T-helper 17 cell (primary cell): ENCODE measurements around the gene APOA4. TPM values are rescaled to one million over a fixed set of nuclear protein-coding genes. Genes with fewer than 3 reads are reported as not detected.

Source experiments
- ATAC-seq: fragments of 150-1000 bp; cut with Tn5 transposase; 2 replicates; pipeline ENCODE4 v1.10.0; 2021; ENCODE audit warnings: mild to moderate bottlenecking, moderate library complexity
- DNase-seq, 3 donors: peaks; one replicate each; pipeline versions ENCODE4 v3.0.0 to v3.0.0-alpha.2; 2020 to 2021
- H3K9me3 ChIP-seq: one replicate; pipeline ENCODE4 v1.7.0; 2013; ENCODE audit warnings: low read length, mild to moderate bottlenecking; ENCODE audit not compliant: control insufficient read depth, poor library complexity, severe bottlenecking
- H3K27ac Mint-ChIP-seq: one replicate; pipeline ENCODE4 v1.8.0; 2022; ENCODE audit warnings: mild to moderate bottlenecking, moderate library complexity, mixed read lengths
- H3K27me3 Mint-ChIP-seq: one replicate; pipeline ENCODE4 v1.8.0; 2022; ENCODE audit warnings: mixed read lengths
- H3K36me3 Mint-ChIP-seq: one replicate; pipeline ENCODE4 v1.8.0; 2022; ENCODE audit warnings: low read depth, mixed read lengths
- H3K4me1 Mint-ChIP-seq: one replicate; pipeline ENCODE4 v1.8.0; 2022; ENCODE audit warnings: mild to moderate bottlenecking, mixed read lengths
- H3K4me3 Mint-ChIP-seq: one replicate; pipeline ENCODE4 v1.8.0; 2022; ENCODE audit warnings: mild to moderate bottlenecking, moderate library complexity, mixed read lengths
- total RNA-seq, 4 donors: library from RNA in 2 of 4; stranded (reverse) in 2 of 4; gene quantifications; one replicate each; pipeline ENCODE4 v1.2.3 and lab custom pipeline; 2022 to 2026

The APOA4 gene
- total RNA-seq (not detected), total RNA-seq (lab: John Stamatoyannopoulos, UW) (0 to 0.12 reads per million in 2 donors)

GRCh38 chr11:116823031-116823843 is at the start of gene APOA4:
APOA4 (minus strand) TSS chr11:116823304; CDS start chr11:116823191, 113 bp downstream.
- Mint-ChIP-seq H3K27me3 (no peaks in the 10 kb centered on the region), H3K36me3 (no peaks in the 10 kb centered on the region), H3K27ac (no peak within 1 kb of the TSS), H3K4me1 (no peaks in the 10 kb centered on the region), H3K4me3 (no peak within 1 kb of the TSS)
- DNase-seq, result no peak
- ATAC-seq, result no peak
- H3K9me3 ChIP-seq, result no peaks in the 10 kb centered on the region

DNA sequence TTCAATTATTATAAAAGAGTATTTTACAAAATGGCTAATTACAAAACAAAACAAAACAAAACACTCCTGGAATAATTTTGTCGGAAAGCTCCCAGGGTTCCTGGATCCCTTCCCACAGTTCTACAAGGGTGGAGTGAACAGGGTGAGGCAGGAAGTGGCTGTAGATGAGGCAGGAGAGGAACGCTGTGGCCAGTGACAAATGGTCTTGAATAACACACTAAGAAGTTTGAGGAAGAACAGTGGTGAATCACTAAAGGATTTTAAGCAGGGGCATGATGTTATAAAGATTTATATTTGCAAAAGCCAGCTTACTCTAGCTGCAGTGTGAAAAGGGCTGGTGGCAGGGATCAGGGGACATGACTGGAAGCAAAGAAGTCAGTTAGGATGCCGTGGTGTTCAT is 48.1 kb upstream of the APOA4 start:
- no peaks in the 10 kb centered on the region for H3K9me3 ChIP-seq
- Mint-ChIP-seq H3K27me3 (no peaks in the 10 kb centered on the region), H3K36me3 (peaks cover 14% of the 10 kb centered on the region), H3K27ac (peak overlapping the region; percentile 89), H3K4me1 (peaks cover 6% of the 10 kb centered on the region), H3K4me3 (peak overlapping the region; percentile 45)
- DNase-seq (no peak), ATAC-seq (no peak)

- Mint-ChIP-seq H3K27ac (peak overlapping the region; percentile 63), H3K4me3 (no peak overlapping the region), H3K4me1 (peaks cover 11% of the 10 kb centered on the region), H3K27me3 (no peaks in the 10 kb centered on the region), H3K36me3 (peaks cover 16% of the 10 kb centered on the region)
- DNase-seq, result no peak
- no peaks in the 10 kb centered on the region for H3K9me3 ChIP-seq
- no peak for ATAC-seq
Observed at GRCh38 chr11:116870054-116870453, 47.0 kb upstream of the APOA4 start.

DNA sequence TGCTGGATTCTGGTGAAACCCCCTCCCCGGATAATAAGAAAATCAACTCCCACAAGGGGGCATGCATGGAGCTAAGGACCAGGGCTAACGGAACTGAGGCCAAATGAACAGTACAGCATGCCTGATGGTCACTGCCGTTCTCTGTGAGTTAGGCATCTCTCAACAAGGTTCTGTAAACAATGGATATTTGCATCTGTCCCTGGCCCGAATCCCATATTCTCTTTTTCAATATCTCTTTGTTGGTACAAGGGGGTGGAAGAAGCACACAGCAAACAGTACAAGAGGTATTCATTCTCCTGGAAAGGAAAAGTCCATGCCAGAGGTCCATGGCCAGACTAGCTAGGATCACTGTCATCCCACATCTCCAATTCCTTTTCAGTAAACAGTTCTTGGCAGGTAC is 46.5 kb upstream of the APOA4 start:
- DNase-seq (no peak), ATAC-seq (no peak)
- H3K9me3 ChIP-seq, result no peaks in the 10 kb centered on the region
- Mint-ChIP-seq H3K27me3 (no peaks in the 10 kb centered on the region), H3K4me3 (no peak overlapping the region), H3K4me1 (peaks cover 11% of the 10 kb centered on the region), H3K36me3 (peaks cover 16% of the 10 kb centered on the region), H3K27ac (peak overlapping the region; percentile 63)

DNA sequence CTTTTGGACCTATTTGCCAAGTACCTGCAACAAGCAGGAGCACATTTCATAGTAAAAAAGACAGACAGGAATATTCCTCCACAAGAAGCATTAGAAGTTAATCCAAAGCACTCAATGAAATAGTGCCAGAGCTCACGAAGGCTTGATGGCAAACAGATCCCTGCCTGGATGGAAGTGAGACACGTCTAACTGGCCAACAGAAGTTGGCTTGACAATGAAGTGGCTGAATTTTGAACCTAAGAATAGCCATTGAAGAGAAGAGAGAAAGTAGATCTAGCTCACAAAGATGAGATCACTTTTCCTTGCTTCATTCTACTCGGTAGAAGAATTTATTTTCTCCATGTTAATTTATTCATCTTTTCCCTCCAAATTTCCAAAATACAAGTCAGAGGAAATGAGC is 45.0 kb upstream of the APOA4 start:
- peaks cover 20% of the 10 kb centered on the region for H3K36me3 Mint-ChIP-seq
- H3K4me1 Mint-ChIP-seq, result peaks cover 11% of the 10 kb centered on the region
- ATAC-seq (no peak), DNase-seq (no peak)
- no peak overlapping the region for H3K4me3 Mint-ChIP-seq
- H3K9me3 ChIP-seq, result no peaks in the 10 kb centered on the region
- H3K27me3 Mint-ChIP-seq, result no peaks in the 10 kb centered on the region
- H3K27ac Mint-ChIP-seq, result no peak overlapping the region

GRCh38 chr11:116867619-116868018 is 44.5 kb upstream of the APOA4 start:
- H3K36me3 Mint-ChIP-seq, result peaks cover 20% of the 10 kb centered on the region
- ATAC-seq, result no peak
- H3K27me3 Mint-ChIP-seq, result no peaks in the 10 kb centered on the region
- DNase-seq, result no peak
- H3K4me3 Mint-ChIP-seq, result no peak overlapping the region
- H3K27ac Mint-ChIP-seq, result no peak overlapping the region
- H3K9me3 ChIP-seq, result no peaks in the 10 kb centered on the region
- H3K4me1 Mint-ChIP-seq, result peaks cover 11% of the 10 kb centered on the region

DNA sequence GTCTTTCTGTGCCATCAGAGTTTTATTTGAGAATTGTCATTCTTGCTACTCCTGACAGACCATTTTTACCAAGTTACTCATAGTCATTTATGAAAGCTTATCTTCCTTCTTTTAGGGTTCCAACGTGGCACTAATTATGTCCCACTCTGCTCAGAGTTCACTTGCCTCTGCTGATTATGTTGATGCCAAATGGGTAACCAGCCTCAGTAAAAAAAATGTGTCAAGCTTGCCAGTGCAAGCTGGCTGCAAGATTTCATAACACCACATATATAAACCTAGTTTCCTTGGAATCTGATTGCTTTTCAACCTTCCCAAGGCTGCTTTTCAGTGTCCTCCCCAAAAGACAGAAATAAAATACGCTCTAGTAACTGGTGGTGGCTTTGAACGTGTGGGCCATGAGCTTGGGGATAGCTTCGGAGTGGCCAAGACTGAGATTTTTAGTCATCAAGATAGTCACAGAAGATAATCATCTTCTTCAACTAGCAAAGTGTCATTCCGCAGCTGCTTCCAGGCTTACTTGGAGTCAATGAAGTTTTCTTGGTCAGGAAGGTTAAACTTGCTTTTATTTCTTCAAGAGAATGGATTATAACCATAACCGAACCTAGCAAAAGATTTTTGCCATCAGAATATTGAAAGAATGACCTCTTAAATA is 43.8 kb upstream of the APOA4 start:
- Mint-ChIP-seq H3K27ac (no peak overlapping the region), H3K4me1 (peaks cover 11% of the 10 kb centered on the region), H3K36me3 (peaks cover 20% of the 10 kb centered on the region), H3K4me3 (no peak overlapping the region), H3K27me3 (no peaks in the 10 kb centered on the region)
- ATAC-seq (no peak), DNase-seq (no peak)
- H3K9me3 ChIP-seq, result no peaks in the 10 kb centered on the region

DNA sequence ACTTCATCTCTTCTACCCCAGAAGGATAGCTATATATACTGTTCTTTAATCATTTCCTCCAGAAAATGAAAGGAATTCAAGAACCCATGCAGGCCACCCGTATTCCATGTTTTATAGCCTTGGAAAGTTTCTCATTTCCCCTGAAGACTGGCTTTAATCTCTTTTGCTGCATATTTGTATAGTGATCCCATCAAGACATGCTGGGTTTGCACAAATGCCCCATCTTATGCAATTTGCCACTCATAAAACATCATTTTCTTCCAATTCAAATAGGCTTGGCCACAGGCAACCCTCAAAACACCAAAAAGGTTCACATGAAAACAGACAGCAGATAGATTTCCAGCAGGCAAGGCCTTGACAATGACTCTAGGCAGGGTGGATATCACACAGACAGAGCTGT is 42.6 kb upstream of the APOA4 start:
- H3K9me3 ChIP-seq, result no peaks in the 10 kb centered on the region
- Mint-ChIP-seq H3K27me3 (no peaks in the 10 kb centered on the region), H3K4me1 (peaks cover 9% of the 10 kb centered on the region), H3K4me3 (no peak overlapping the region), H3K36me3 (peaks cover 18% of the 10 kb centered on the region), H3K27ac (peak overlapping the region; percentile 68)
- DNase-seq (no peak), ATAC-seq (no peak)

DNA sequence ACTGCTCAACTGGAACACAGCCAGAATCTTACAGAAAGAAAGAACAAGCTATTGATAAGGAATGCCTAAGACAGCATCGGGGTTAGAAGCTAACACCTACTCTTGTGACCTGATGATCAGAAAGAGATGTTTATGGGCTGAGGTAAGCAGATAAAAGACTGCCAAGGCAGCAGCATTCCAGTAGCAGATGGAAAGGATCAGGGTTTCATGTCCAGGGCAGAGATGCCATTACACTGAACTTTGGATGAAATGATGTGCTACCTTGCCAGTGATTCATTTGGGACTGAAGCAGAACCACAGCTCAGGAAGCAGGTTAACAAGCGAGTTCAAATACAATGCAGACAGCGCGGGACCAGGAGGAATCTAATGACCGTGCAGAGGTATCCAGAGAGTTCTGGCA is 41.4 kb upstream of the APOA4 start:
- Mint-ChIP-seq H3K4me3 (no peak overlapping the region), H3K27ac (no peak overlapping the region), H3K36me3 (peaks cover 17% of the 10 kb centered on the region), H3K27me3 (no peaks in the 10 kb centered on the region), H3K4me1 (peaks cover 9% of the 10 kb centered on the region)
- ATAC-seq, result no peak
- no peak for DNase-seq
- no peaks in the 10 kb centered on the region for H3K9me3 ChIP-seq

GRCh38 chr11:116862951-116863350 is 39.8 kb upstream of the APOA4 start:
- Mint-ChIP-seq H3K27ac (no peak overlapping the region), H3K4me1 (peaks cover 9% of the 10 kb centered on the region), H3K27me3 (no peaks in the 10 kb centered on the region), H3K4me3 (no peak overlapping the region), H3K36me3 (peaks cover 14% of the 10 kb centered on the region)
- ATAC-seq (no peak), DNase-seq (no peak)
- H3K9me3 ChIP-seq, result no peaks in the 10 kb centered on the region

- no peaks in the 10 kb centered on the region for H3K27me3 Mint-ChIP-seq
- H3K9me3 ChIP-seq, result no peaks in the 10 kb centered on the region
- peaks cover 9% of the 10 kb centered on the region for H3K4me1 Mint-ChIP-seq
- no peak for DNase-seq
- H3K27ac Mint-ChIP-seq, result no peak overlapping the region
- ATAC-seq, result no peak
- peaks cover 14% of the 10 kb centered on the region for H3K36me3 Mint-ChIP-seq
- no peak overlapping the region for H3K4me3 Mint-ChIP-seq
Observed at GRCh38 chr11:116862185-116862584, 39.1 kb upstream of the APOA4 start.

DNA sequence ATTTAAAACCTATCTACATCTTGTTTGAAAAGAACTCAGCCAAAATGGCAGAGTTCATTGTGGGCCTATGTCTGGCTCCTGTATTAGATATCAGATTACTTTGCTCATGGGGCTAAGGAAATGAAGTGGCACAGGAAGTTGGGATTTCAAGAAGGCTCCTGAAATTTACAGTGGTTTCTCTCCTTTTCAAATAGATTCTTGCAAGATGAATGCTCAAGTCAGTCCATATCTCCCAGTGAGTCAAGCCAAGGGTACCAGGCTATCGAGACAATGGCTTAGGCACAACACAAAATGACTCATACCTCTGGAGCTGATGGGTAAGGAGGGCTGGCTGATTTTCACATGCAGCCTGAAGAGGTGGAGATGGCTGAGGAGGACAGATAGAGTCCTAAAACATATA is 38.4 kb upstream of the APOA4 start:
- Mint-ChIP-seq H3K36me3 (peaks cover 14% of the 10 kb centered on the region), H3K27ac (peak overlapping the region; percentile 51), H3K27me3 (no peaks in the 10 kb centered on the region), H3K4me3 (no peak overlapping the region), H3K4me1 (peaks cover 12% of the 10 kb centered on the region)
- H3K9me3 ChIP-seq, result no peaks in the 10 kb centered on the region
- DNase-seq (no peak), ATAC-seq (no peak)

DNA sequence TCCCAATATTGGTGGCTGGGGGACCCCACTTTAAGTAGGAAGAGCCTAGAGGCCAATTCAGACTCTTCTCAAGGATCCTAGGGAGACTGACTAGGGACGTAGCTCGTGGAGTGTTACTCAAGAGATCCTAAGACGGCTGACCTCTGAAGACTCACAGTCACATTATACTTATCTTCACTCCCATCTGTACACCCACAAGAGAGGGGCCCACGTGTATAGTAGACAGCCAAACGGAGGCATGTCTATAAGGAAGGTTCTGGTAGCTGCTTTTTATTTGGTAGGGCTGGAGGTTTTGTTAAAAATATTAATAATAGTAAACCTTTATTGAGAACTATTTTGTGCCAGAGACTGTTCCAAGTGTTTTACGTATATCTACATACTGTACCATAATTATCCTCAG is 37.2 kb upstream of the APOA4 start:
- DNase-seq (no peak), ATAC-seq (no peak)
- H3K9me3 ChIP-seq, result no peaks in the 10 kb centered on the region
- H3K27ac Mint-ChIP-seq, result no peak overlapping the region
- H3K4me3 Mint-ChIP-seq, result no peak overlapping the region
- H3K4me1 Mint-ChIP-seq, result peaks cover 17% of the 10 kb centered on the region
- H3K36me3 Mint-ChIP-seq, result peaks cover 12% of the 10 kb centered on the region
- no peaks in the 10 kb centered on the region for H3K27me3 Mint-ChIP-seq

- ATAC-seq, result no peak
- peaks cover 22% of the 10 kb centered on the region for H3K4me1 Mint-ChIP-seq
- H3K9me3 ChIP-seq, result no peaks in the 10 kb centered on the region
- no peaks in the 10 kb centered on the region for H3K27me3 Mint-ChIP-seq
- DNase-seq, result no peak
- H3K27ac Mint-ChIP-seq, result no peak overlapping the region
- H3K4me3 Mint-ChIP-seq, result no peak overlapping the region
- peaks cover 8% of the 10 kb centered on the region for H3K36me3 Mint-ChIP-seq
Observed at GRCh38 chr11:116859175-116859574, 36.1 kb upstream of the APOA4 start.
